ENCODE results near the gene BHLHE23.

The BHLHE23 gene

GRCh38 chr20:62975251-62975760, 31.5 kb downstream of the BHLHE23 start:
- Histone ChIP-seq H3K27me3 (ENCODE audit: insufficient read depth, low read length, poor library complexity) (no peaks in the 10 kb centered on the region), H3K4me2 (ENCODE audit: insufficient read depth, low read length) (no peak overlapping the region), H4K20me1 (ENCODE audit: insufficient read depth, low read length) (no peaks in the 10 kb centered on the region), H3K36me3 (ENCODE audit: insufficient read depth, low read length) (no peaks in the 10 kb centered on the region), H3K4me3 (ENCODE audit: low read depth in 1 of 2, low read length in 2 of 2) (no peak overlapping the region), H3K9ac (ENCODE audit: low read depth, low read length) (no peak overlapping the region), H3K27ac (ENCODE audit: low read length) (no peak overlapping the region), H3K4me1 (ENCODE audit: insufficient read depth, low read length) (peaks cover 25% of the 10 kb centered on the region), H3K79me2 (ENCODE audit: insufficient read depth, low read length) (no peaks in the 10 kb centered on the region), H3K9me3 (ENCODE audit: insufficient read depth, low read length, severe bottlenecking) (no peaks in the 10 kb centered on the region), H2AFZ (ENCODE audit: low read depth, low read length) (no peak overlapping the region)
- ATAC-seq (ENCODE audit: insufficient read depth, low read depth) (no peak), DNase-seq (no peak)
- TF ChIP-seq EZH2 (IDR thresholded peaks at IDR 0.05; ENCODE audit: borderline replicate concordance, low read depth, low read length, severe bottlenecking), result no peak
- no peak for TF ChIP-seq CTCF (IDR thresholded peaks at IDR 0.05; ENCODE audit: borderline replicate concordance, extremely low read depth, low read length, poor library complexity, severe bottlenecking)

GRCh38 chr20:62972845-62973745, 33.7 kb downstream of the BHLHE23 start:
- TF ChIP-seq CTCF (IDR thresholded peaks at IDR 0.05; ENCODE audit: borderline replicate concordance, extremely low read depth, low read length, poor library complexity, severe bottlenecking), result no peak
- no peak for TF ChIP-seq EZH2 (IDR thresholded peaks at IDR 0.05; ENCODE audit: borderline replicate concordance, low read depth, low read length, severe bottlenecking)
- Histone ChIP-seq H3K4me2 (ENCODE audit: insufficient read depth, low read length) (peak overlapping the region; percentile 50), H3K36me3 (ENCODE audit: insufficient read depth, low read length) (no peaks in the 10 kb centered on the region), H3K4me3 (ENCODE audit: low read depth in 1 of 2, low read length in 2 of 2) (no peak overlapping the region), H3K27ac (ENCODE audit: low read length) (no peak overlapping the region), H4K20me1 (ENCODE audit: insufficient read depth, low read length) (no peaks in the 10 kb centered on the region), H3K79me2 (ENCODE audit: insufficient read depth, low read length) (no peaks in the 10 kb centered on the region), H3K27me3 (ENCODE audit: insufficient read depth, low read length, poor library complexity) (no peaks in the 10 kb centered on the region), H3K9me3 (ENCODE audit: insufficient read depth, low read length, severe bottlenecking) (no peaks in the 10 kb centered on the region), H3K9ac (ENCODE audit: low read depth, low read length) (no peak overlapping the region), H3K4me1 (ENCODE audit: insufficient read depth, low read length) (peaks cover 11% of the 10 kb centered on the region), H2AFZ (ENCODE audit: low read depth, low read length) (no peak overlapping the region)
- DNase-seq (no peak), ATAC-seq (ENCODE audit: insufficient read depth, low read depth) (no peak)

- no peak overlapping the region for H3K9ac ChIP-seq (ENCODE audit: low read depth, low read length)
- TF ChIP-seq CTCF (IDR thresholded peaks at IDR 0.05; ENCODE audit: borderline replicate concordance, extremely low read depth, low read length, poor library complexity, severe bottlenecking), result peak; percentile 99
- TF ChIP-seq EZH2 (IDR thresholded peaks at IDR 0.05; ENCODE audit: borderline replicate concordance, low read depth, low read length, severe bottlenecking), result no peak
- H3K27me3 ChIP-seq (ENCODE audit: insufficient read depth, low read length, poor library complexity), result no peaks in the 10 kb centered on the region
- H3K9me3 ChIP-seq (ENCODE audit: insufficient read depth, low read length, severe bottlenecking), result no peaks in the 10 kb centered on the region
- ATAC-seq (ENCODE audit: insufficient read depth, low read depth) (peak; percentile 97), DNase-seq (peak; percentile 93)
- peak overlapping the region; percentile 38; the same call in 1 of the 2 replicates for H3K27ac ChIP-seq (ENCODE audit: low read length)
- peaks cover 11% of the 10 kb centered on the region for H3K4me1 ChIP-seq (ENCODE audit: insufficient read depth, low read length)
- no peak overlapping the region for H2AFZ ChIP-seq (ENCODE audit: low read depth, low read length)
- H3K4me3 ChIP-seq (ENCODE audit: low read depth in 1 of 2, low read length in 2 of 2), result no peak overlapping the region
- H3K4me2 ChIP-seq (ENCODE audit: insufficient read depth, low read length), result peak overlapping the region; percentile 50
- no peaks in the 10 kb centered on the region for H4K20me1 ChIP-seq (ENCODE audit: insufficient read depth, low read length)
- H3K79me2 ChIP-seq (ENCODE audit: insufficient read depth, low read length), result no peaks in the 10 kb centered on the region
- H3K36me3 ChIP-seq (ENCODE audit: insufficient read depth, low read length), result no peaks in the 10 kb centered on the region
Observed at GRCh38 chr20:62971950-62972844, 34.6 kb downstream of the BHLHE23 start.
